ENCODE results near the gene DPF1.

- TF ChIP-seq CTCF (IDR thresholded peaks at IDR 0.05) (no peak), ZFX (IDR thresholded peaks at IDR 0.05; ENCODE audit: borderline replicate concordance) (no peak)
Measured at GRCh38 chr19:38191747-38192146, 32.3 kb downstream of the DPF1 start.

Measured in 22Rv1 (cell line).